Measurements from ENCODE around the gene SDK2. TPM values are rescaled to one million over a fixed set of nuclear protein-coding genes. Genes with fewer than 3 reads are reported as not detected.

SDK2 gene
- polyA plus RNA-seq, 4 donors: 8.9 to 9.8 (median 8.9) TPM

GRCh38 chr17:73613271-73614233 is 30.7 kb downstream of the SDK2 start:
- DNase-seq (ENCODE audit: low read depth in 4 of 4, low spot score in 3 of 4): peak in 2 of 4 donors; percentile 62 to 75

- DNase-seq (ENCODE audit: low read depth in 4 of 4, low spot score in 3 of 4): no peak
Measured at GRCh38 chr17:73612031-73612472, 32.2 kb downstream of the SDK2 start.

GRCh38 chr17:73611630-73612029 is 32.6 kb downstream of the SDK2 start:
- DNase-seq (ENCODE audit: low read depth in 4 of 4, low spot score in 3 of 4): no peak

GRCh38 chr17:73610331-73610911 is 33.8 kb downstream of the SDK2 start:
- DNase-seq (ENCODE audit: low read depth in 4 of 4, low spot score in 3 of 4): no peak

- DNase-seq (ENCODE audit: low read depth in 4 of 4, low spot score in 3 of 4): no peak
Measured at GRCh38 chr17:73609758-73610157, 34.5 kb downstream of the SDK2 start.

- no peak for DNase-seq (ENCODE audit: low read depth in 4 of 4, low spot score in 3 of 4)
Measured at GRCh38 chr17:73609060-73609459, 35.2 kb downstream of the SDK2 start.

GRCh38 chr17:73605444-73605843 is 38.8 kb downstream of the SDK2 start:
- no peak for DNase-seq (ENCODE audit: low read depth in 4 of 4, low spot score in 3 of 4)

GRCh38 chr17:73604476-73604875 is 39.8 kb downstream of the SDK2 start:
- DNase-seq (ENCODE audit: low read depth in 4 of 4, low spot score in 3 of 4): no peak

- no peak for DNase-seq (ENCODE audit: low read depth in 4 of 4, low spot score in 3 of 4)
Measured at GRCh38 chr17:73603971-73604370, 40.3 kb downstream of the SDK2 start.

GRCh38 chr17:73600103-73600871 is 44.0 kb downstream of the SDK2 start:
- no peak for DNase-seq (ENCODE audit: low read depth in 4 of 4, low spot score in 3 of 4)

GRCh38 chr17:73599599-73599998 is 44.6 kb downstream of the SDK2 start:
- no peak for DNase-seq (ENCODE audit: low read depth in 4 of 4, low spot score in 3 of 4)

- no peak for DNase-seq (ENCODE audit: low read depth in 4 of 4, low spot score in 3 of 4)
Measured at GRCh38 chr17:73598212-73598611, 46.0 kb downstream of the SDK2 start.

GRCh38 chr17:73595931-73596330 is 48.3 kb downstream of the SDK2 start:
- DNase-seq (ENCODE audit: low read depth in 4 of 4, low spot score in 3 of 4): no peak

- no peak for DNase-seq (ENCODE audit: low read depth in 4 of 4, low spot score in 3 of 4)
Measured at GRCh38 chr17:73595479-73595878, 48.8 kb downstream of the SDK2 start.

GRCh38 chr17:73595068-73595467 is 49.2 kb downstream of the SDK2 start:
- DNase-seq (ENCODE audit: low read depth in 4 of 4, low spot score in 3 of 4): no peak

GRCh38 chr17:73594598-73594997 is 49.6 kb downstream of the SDK2 start:
- no peak for DNase-seq (ENCODE audit: low read depth in 4 of 4, low spot score in 3 of 4)

GRCh38 chr17:73594025-73594424 is 50.2 kb downstream of the SDK2 start:
- no peak for DNase-seq (ENCODE audit: low read depth in 4 of 4, low spot score in 3 of 4)

- no peak for DNase-seq (ENCODE audit: low read depth in 4 of 4, low spot score in 3 of 4)
Measured at GRCh38 chr17:73593249-73593965, 50.8 kb downstream of the SDK2 start.

- no peak for DNase-seq (ENCODE audit: low read depth in 4 of 4, low spot score in 3 of 4)
Measured at GRCh38 chr17:73592501-73592961, 51.7 kb downstream of the SDK2 start.

- DNase-seq (ENCODE audit: low read depth in 4 of 4, low spot score in 3 of 4): no peak
Measured at GRCh38 chr17:73592079-73592415, 52.2 kb downstream of the SDK2 start.
